H1 (cell line): ENCODE data around the gene SNX33.

Experiments
- CREB1 ChIP-seq: IDR thresholded peaks from 2 replicates; pipeline ENCODE4 v1.6.1; 2012; ENCODE audit warnings: inconsistent platforms
- EGR1 ChIP-seq: IDR thresholded peaks from 2 replicates; pipeline ENCODE4 v1.6.1; 2011; ENCODE audit warnings: low read depth, low read length, borderline replicate concordance
- EZH2 ChIP-seq: fragments of 200-600 bp; sonication (generic); IDR thresholded peaks from 2 replicates; pipeline ENCODE4 v1.7.1; 2012; ENCODE audit warnings: low read depth, mild to moderate bottlenecking, moderate library complexity, low read length, inconsistent platforms; ENCODE audit not compliant: severe bottlenecking
- KDM4A ChIP-seq: IDR thresholded peaks from one replicate; pipeline ENCODE4 v1.7.1; 2012; ENCODE audit warnings: low read depth, mild to moderate bottlenecking, moderate library complexity, low read length, inconsistent platforms; ENCODE audit not compliant: severe bottlenecking
- POLR2A ChIP-seq, 2 experiments: IDR thresholded peaks; 1 replicate in 1 of 2; 2 replicates in 1 of 2; pipeline ENCODE4 v1.6.1; 2011; ENCODE audit warnings: low read depth in 2 of 2, low read length in 2 of 2, mild to moderate bottlenecking in 2 of 2; ENCODE audit errors: control extremely low read depth in 1 of 2
- POLR2AphosphoS5 ChIP-seq: IDR thresholded peaks from 2 replicates; pipeline ENCODE4 v1.6.1; 2011; ENCODE audit warnings: low read depth, low read length
- RBBP5 ChIP-seq: IDR thresholded peaks from 2 replicates; pipeline ENCODE4 v1.7.1; 2012; ENCODE audit warnings: low read depth, mild to moderate bottlenecking, inconsistent platforms, low read length, moderate library complexity, borderline replicate concordance
- SIN3A ChIP-seq, 2 experiments: IDR thresholded peaks in 1 of 2; conservative IDR thresholded peaks in 1 of 2; 2 replicates each; pipeline ENCODE4 v1.6.1; 2011 to 2012; ENCODE audit warnings: low read length in 2 of 2, improper control_type of control experiment in 1 of 2, low read depth in 1 of 2, mild to moderate bottlenecking in 1 of 2
- SIX5 ChIP-seq: IDR thresholded peaks from 2 replicates; pipeline ENCODE4 v1.6.1; 2011; ENCODE audit warnings: mild to moderate bottlenecking, low read depth, low read length
- SRF ChIP-seq: IDR thresholded peaks from 2 replicates; pipeline ENCODE4 v1.6.1; 2011; ENCODE audit warnings: mild to moderate bottlenecking, low read depth, low read length, moderate library complexity
- TCF12 ChIP-seq: IDR thresholded peaks from 2 replicates; pipeline ENCODE4 v1.6.1; 2011; ENCODE audit warnings: low read depth, mild to moderate bottlenecking, low read length
- TEAD4 ChIP-seq: IDR thresholded peaks from 2 replicates; pipeline ENCODE4 v1.6.1; 2012; ENCODE audit warnings: low read depth, low read length, inconsistent platforms, mixed read lengths
- TF ChIP-seq, protein P1 (sequence below), 3 experiments: IDR thresholded peaks; 1 replicate in 2 of 3; 2 replicates in 1 of 3; pipeline versions ENCODE4 v1.5.1 to v1.6.1; 2011; ENCODE audit warnings: low read length in 3 of 3, mild to moderate bottlenecking in 3 of 3, inconsistent platforms in 2 of 3, low read depth in 1 of 3, moderate library complexity in 1 of 3; ENCODE audit not compliant: insufficient read depth in 1 of 3; ENCODE audit errors: control extremely low read depth in 1 of 3
- TF ChIP-seq, protein P2 (sequence below): IDR thresholded peaks from 2 replicates; pipeline ENCODE4 v1.6.1; 2011; ENCODE audit warnings: low read length, improper control_type of control experiment

- TF ChIP-seq, protein P1, sequence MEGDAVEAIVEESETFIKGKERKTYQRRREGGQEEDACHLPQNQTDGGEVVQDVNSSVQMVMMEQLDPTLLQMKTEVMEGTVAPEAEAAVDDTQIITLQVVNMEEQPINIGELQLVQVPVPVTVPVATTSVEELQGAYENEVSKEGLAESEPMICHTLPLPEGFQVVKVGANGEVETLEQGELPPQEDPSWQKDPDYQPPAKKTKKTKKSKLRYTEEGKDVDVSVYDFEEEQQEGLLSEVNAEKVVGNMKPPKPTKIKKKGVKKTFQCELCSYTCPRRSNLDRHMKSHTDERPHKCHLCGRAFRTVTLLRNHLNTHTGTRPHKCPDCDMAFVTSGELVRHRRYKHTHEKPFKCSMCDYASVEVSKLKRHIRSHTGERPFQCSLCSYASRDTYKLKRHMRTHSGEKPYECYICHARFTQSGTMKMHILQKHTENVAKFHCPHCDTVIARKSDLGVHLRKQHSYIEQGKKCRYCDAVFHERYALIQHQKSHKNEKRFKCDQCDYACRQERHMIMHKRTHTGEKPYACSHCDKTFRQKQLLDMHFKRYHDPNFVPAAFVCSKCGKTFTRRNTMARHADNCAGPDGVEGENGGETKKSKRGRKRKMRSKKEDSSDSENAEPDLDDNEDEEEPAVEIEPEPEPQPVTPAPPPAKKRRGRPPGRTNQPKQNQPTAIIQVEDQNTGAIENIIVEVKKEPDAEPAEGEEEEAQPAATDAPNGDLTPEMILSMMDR (IDR thresholded peaks at IDR 0.05; ENCODE audit: control extremely low read depth in 1 of 3, insufficient read depth in 1 of 3, low read depth in 1 of 3, low read length in 3 of 3): no peak
- no peak for TF ChIP-seq CREB1
- no peak for TF ChIP-seq EGR1
- no peak for TF ChIP-seq POLR2AphosphoS5
- TF ChIP-seq POLR2A (IDR thresholded peaks at IDR 0.05; ENCODE audit: control extremely low read depth in 1 of 2, low read depth in 2 of 2, low read length in 2 of 2): no peak
- no peak for TF ChIP-seq SIX5
- TF ChIP-seq, protein P2, sequence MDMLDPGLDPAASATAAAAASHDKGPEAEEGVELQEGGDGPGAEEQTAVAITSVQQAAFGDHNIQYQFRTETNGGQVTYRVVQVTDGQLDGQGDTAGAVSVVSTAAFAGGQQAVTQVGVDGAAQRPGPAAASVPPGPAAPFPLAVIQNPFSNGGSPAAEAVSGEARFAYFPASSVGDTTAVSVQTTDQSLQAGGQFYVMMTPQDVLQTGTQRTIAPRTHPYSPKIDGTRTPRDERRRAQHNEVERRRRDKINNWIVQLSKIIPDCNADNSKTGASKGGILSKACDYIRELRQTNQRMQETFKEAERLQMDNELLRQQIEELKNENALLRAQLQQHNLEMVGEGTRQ: no peak
- no peak for TF ChIP-seq KDM4A
- no peak for TF ChIP-seq RBBP5
- TF ChIP-seq SRF: no peak
- TF ChIP-seq SIN3A (conservative IDR thresholded peaks at IDR 0.05 in 1 of 2, IDR thresholded peaks at IDR 0.05 in 1 of 2; ENCODE audit: low read depth in 1 of 2, low read length in 2 of 2): no peak
- no peak for TF ChIP-seq EZH2
- no peak for TF ChIP-seq TEAD4
- no peak for TF ChIP-seq TCF12
Measured at GRCh38 chr15:75656813-75657212, 9.1 kb downstream of the SNX33 start.
